ENCODE measurements around the gene MAPRE2.

The MAPRE2 gene

DNA sequence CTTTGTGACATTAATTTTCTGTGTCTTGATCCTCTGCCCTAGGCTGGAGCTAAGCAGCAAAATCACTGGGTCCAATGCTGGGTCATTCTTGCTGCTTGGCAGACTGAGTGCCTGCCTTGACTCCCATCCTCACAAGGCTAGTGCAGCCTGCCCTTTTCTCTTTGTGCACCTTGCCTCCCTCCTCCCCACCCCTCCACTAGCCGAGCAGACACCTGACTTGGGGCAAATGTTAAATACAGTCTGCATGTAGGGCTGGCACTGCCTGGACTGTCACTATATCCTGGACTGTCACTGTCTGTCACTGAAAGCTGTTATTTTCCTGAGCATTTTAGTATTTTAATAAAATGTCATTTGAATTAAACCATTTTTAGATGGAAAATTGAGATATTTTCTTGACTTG, 33.4 kb downstream of the MAPRE2 start:
- Histone ChIP-seq H3K36me3 (ENCODE audit: control insufficient read depth, insufficient read depth, low read length) (peaks cover 14% of the 10 kb centered on the region), H3K4me3 (ENCODE audit: insufficient read depth, low read depth, low read length, poor library complexity, severe bottlenecking) (no peak overlapping the region), H3K9me3 (ENCODE audit: control insufficient read depth, low read length) (no peaks in the 10 kb centered on the region), H3K4me1 (ENCODE audit: control insufficient read depth, insufficient read depth, low read length, poor library complexity, severe bottlenecking) (no peaks in the 10 kb centered on the region), H3K27me3 (replicated peaks; ENCODE audit: control insufficient read depth, insufficient read depth, low read length, poor library complexity, severe bottlenecking) (no peaks in the 10 kb centered on the region), H3K27ac (ENCODE audit: insufficient read depth, low read length, poor library complexity, severe bottlenecking) (no peak overlapping the region)
- DNase-seq, result no peak

DNA sequence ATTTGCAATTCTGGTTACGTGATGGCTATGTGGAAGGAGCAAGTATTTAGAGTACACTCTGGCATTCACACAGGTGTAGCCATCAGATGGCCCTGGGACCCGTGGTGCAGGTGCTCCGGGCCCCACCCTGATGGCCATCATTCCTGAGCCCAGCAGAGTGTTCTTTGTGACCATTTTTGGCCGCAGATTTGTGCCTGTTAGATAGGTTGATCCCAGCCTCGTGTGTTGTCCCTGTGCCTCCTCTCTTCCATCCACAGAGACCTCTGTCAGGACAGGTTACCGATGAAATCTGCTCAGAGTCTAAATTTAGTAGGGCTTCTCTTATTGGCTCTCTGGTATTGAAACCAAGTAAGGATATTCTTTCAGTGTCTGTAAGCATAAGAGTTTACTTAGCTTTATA, 33.9 kb downstream of the MAPRE2 start:
- Histone ChIP-seq H3K36me3 (ENCODE audit: control insufficient read depth, insufficient read depth, low read length) (peaks cover 13% of the 10 kb centered on the region), H3K4me1 (ENCODE audit: control insufficient read depth, insufficient read depth, low read length, poor library complexity, severe bottlenecking) (no peaks in the 10 kb centered on the region)
- DNase-seq, result no peak

DNA sequence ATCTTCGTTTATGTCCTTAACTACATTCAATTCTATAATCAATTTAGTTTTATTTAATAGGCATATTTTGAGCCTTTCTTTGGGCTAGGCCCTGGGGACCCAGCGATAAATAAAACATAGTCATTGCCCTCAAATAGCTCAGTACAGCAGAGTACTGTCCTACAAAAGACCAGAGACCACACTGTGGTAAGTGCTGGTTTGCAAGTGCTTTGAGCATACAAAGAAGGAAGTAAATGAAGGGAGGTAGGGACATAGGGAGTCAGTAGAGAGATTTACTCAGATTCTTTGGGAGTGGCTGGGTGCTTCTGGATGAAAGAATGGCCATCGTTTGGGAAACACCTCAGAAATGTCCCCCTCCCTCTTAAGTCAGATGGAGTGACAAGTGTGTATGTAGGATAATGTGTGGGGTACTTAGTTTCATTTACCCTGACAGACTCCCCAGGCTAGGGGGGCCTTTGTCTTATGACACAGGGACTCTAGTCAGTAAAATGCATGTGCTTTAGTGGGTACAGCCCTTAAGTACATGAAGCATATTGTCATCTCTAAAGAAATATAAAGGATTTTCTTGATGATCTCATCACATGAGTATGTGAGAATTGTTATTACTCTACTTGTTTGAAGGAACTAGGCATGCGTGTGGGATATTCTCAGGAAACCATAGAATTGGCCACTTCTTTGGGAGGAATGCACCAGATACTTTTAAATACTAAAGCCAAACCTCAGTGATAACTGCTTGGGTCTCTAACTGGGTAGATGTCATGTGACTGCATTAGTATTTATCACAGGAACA, 35.1 kb downstream of the MAPRE2 start:
- no peak overlapping the region for H3K4me3 ChIP-seq (ENCODE audit: insufficient read depth, low read depth, low read length, poor library complexity, severe bottlenecking)
- H3K4me1 ChIP-seq (ENCODE audit: control insufficient read depth, insufficient read depth, low read length, poor library complexity, severe bottlenecking), result no peaks in the 10 kb centered on the region
- peaks cover 5% of the 10 kb centered on the region for H3K36me3 ChIP-seq (ENCODE audit: control insufficient read depth, insufficient read depth, low read length)
- no peaks in the 10 kb centered on the region for H3K27me3 ChIP-seq (replicated peaks; ENCODE audit: control insufficient read depth, insufficient read depth, low read length, poor library complexity, severe bottlenecking)
- no peaks in the 10 kb centered on the region for H3K9me3 ChIP-seq (ENCODE audit: control insufficient read depth, low read length)
- no peak overlapping the region for H3K27ac ChIP-seq (ENCODE audit: insufficient read depth, low read length, poor library complexity, severe bottlenecking)
- no peak for DNase-seq

More for the DNA sequence above, 33.9 kb downstream of the MAPRE2 start:
- Histone ChIP-seq H3K9me3 (ENCODE audit: control insufficient read depth, low read length) (no peaks in the 10 kb centered on the region), H3K4me3 (ENCODE audit: insufficient read depth, low read depth, low read length, poor library complexity, severe bottlenecking) (no peak overlapping the region), H3K27ac (ENCODE audit: insufficient read depth, low read length, poor library complexity, severe bottlenecking) (no peak overlapping the region), H3K27me3 (replicated peaks; ENCODE audit: control insufficient read depth, insufficient read depth, low read length, poor library complexity, severe bottlenecking) (no peaks in the 10 kb centered on the region)

DNA sequence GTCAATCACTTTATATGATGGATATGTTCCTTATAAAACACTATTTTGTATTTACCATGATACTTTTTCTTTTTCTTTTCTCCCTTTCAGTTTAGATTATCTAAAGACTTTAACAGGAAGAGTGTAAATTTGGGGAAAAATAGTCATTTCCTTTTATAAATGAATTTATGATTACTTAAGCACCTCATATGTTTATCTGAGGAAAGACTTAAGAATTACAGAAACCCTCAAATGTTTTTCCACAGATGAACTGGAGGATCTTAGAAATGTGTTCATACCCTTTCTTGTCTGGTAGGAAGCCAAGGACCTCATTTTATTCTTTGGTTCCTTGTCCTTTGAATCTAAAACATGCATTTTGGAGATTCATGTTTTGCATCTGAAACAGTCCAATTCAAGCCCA, 36.7 kb downstream of the MAPRE2 start:
- Histone ChIP-seq H3K4me1 (ENCODE audit: control insufficient read depth, insufficient read depth, low read length, poor library complexity, severe bottlenecking) (no peaks in the 10 kb centered on the region), H3K4me3 (ENCODE audit: insufficient read depth, low read depth, low read length, poor library complexity, severe bottlenecking) (no peak overlapping the region), H3K27me3 (replicated peaks; ENCODE audit: control insufficient read depth, insufficient read depth, low read length, poor library complexity, severe bottlenecking) (no peaks in the 10 kb centered on the region), H3K27ac (ENCODE audit: insufficient read depth, low read length, poor library complexity, severe bottlenecking) (no peak overlapping the region), H3K36me3 (ENCODE audit: control insufficient read depth, insufficient read depth, low read length) (peaks cover 5% of the 10 kb centered on the region), H3K9me3 (ENCODE audit: control insufficient read depth, low read length) (no peaks in the 10 kb centered on the region)
- DNase-seq, result no peak

DNA sequence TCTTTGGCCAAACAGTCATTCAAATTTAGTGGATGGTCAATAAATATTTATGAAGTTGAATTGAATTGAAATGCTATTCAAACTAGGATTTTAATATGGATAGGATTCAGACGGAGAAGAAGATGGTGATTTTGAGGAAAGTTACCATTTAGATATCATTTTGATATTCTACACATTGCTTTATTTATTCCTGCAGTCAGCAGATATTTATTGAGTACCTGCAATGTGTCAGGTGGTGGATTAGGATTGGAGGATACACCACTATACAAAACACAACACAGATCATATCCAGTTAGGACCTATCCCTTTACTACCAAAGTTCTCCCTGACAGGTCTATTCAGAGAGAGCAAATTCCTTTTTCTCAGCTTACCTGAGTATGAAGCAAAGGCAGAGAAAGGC, 38.8 kb downstream of the MAPRE2 start:
- no peaks in the 10 kb centered on the region for H3K27me3 ChIP-seq (replicated peaks; ENCODE audit: control insufficient read depth, insufficient read depth, low read length, poor library complexity, severe bottlenecking)
- H3K27ac ChIP-seq (ENCODE audit: insufficient read depth, low read length, poor library complexity, severe bottlenecking), result no peak overlapping the region
- H3K4me3 ChIP-seq (ENCODE audit: insufficient read depth, low read depth, low read length, poor library complexity, severe bottlenecking), result no peak overlapping the region

DNA sequence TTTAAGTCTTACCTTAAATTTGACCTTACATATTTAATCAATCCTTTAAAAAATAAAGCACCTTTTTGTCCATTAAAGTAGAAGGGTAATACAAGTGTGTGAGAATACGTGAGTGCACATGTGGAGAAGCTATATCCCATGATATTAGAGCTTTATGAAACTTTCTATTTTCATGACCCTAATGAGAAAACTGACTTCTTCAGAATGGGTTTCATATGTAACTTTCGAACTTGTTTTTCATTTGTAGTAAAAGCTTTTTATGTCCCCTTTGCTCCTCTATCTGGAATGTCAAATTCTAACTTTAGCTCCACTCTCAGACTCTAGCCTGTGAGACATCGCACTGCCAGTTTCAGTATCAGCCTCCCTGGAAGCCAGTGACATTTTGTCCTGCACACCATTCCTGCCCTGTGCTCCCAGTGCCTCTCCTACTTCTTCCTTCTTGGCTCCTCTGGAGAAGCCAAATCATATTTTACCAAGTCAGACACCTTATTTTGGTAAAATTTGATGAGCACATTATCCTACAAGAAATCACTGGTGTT, 42.0 kb downstream of the MAPRE2 start:
- Histone ChIP-seq H3K27me3 (replicated peaks; ENCODE audit: control insufficient read depth, insufficient read depth, low read length, poor library complexity, severe bottlenecking) (no peaks in the 10 kb centered on the region), H3K4me3 (ENCODE audit: insufficient read depth, low read depth, low read length, poor library complexity, severe bottlenecking) (no peak overlapping the region), H3K4me1 (ENCODE audit: control insufficient read depth, insufficient read depth, low read length, poor library complexity, severe bottlenecking) (no peaks in the 10 kb centered on the region), H3K36me3 (ENCODE audit: control insufficient read depth, insufficient read depth, low read length) (peaks cover 3% of the 10 kb centered on the region), H3K27ac (ENCODE audit: insufficient read depth, low read length, poor library complexity, severe bottlenecking) (no peak overlapping the region), H3K9me3 (ENCODE audit: control insufficient read depth, low read length) (no peaks in the 10 kb centered on the region)
- DNase-seq, result no peak

More for the DNA sequence above, 38.8 kb downstream of the MAPRE2 start:
- Histone ChIP-seq H3K4me1 (ENCODE audit: control insufficient read depth, insufficient read depth, low read length, poor library complexity, severe bottlenecking) (no peaks in the 10 kb centered on the region), H3K36me3 (ENCODE audit: control insufficient read depth, insufficient read depth, low read length) (peaks cover 5% of the 10 kb centered on the region), H3K9me3 (ENCODE audit: control insufficient read depth, low read length) (no peaks in the 10 kb centered on the region)
- no peak for DNase-seq

DNA sequence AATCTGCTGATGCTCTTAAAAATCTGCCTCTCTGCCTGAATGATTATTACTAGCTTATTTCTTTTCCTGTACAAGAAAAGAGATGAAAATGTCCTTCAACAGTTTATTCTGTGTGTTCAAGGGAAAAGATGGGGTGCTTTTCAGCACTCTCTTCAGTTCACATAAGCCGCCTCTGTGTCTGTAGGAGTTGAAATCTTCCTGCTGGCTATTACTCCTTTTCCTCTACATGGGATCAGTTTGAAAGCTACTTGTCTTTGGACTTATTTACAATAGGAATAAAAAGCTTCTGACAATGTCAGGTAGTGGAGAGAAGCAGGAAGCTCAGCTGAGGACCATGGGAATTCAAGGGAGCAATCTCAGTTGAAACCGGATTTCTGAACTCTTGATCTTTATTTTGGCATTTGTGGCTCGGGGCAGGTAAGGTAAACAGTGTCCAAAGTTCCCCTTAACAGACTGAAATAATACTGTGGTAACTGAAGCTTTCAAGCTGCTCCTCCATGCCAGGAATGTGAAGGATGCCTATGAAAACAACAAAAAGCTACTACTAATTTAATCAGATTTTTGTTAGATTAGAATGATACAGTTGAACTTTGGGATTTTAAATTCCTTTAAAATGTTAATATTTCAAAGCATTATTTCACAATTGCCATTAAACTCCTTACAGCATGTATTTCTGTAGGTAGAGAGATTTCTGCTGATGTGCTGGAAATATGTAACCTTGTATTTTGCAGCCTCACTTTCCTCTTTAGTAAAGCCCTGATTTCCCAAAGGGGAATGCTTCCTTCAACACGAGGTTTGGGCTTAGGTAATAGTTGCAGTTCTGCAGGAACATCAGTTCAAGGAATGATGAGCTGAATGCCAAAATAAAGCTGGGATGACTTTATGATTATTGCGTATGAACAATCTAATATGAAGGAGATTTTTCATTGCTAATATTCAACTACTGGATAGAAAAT, 43.6 kb downstream of the MAPRE2 start:
- Histone ChIP-seq H3K4me1 (ENCODE audit: control insufficient read depth, insufficient read depth, low read length, poor library complexity, severe bottlenecking) (no peaks in the 10 kb centered on the region), H3K27ac (ENCODE audit: insufficient read depth, low read length, poor library complexity, severe bottlenecking) (no peak overlapping the region), H3K9me3 (ENCODE audit: control insufficient read depth, low read length) (no peaks in the 10 kb centered on the region), H3K4me3 (ENCODE audit: insufficient read depth, low read depth, low read length, poor library complexity, severe bottlenecking) (no peak overlapping the region), H3K27me3 (replicated peaks; ENCODE audit: control insufficient read depth, insufficient read depth, low read length, poor library complexity, severe bottlenecking) (no peaks in the 10 kb centered on the region), H3K36me3 (ENCODE audit: control insufficient read depth, insufficient read depth, low read length) (no peaks in the 10 kb centered on the region)
- DNase-seq, result no peak

DNA sequence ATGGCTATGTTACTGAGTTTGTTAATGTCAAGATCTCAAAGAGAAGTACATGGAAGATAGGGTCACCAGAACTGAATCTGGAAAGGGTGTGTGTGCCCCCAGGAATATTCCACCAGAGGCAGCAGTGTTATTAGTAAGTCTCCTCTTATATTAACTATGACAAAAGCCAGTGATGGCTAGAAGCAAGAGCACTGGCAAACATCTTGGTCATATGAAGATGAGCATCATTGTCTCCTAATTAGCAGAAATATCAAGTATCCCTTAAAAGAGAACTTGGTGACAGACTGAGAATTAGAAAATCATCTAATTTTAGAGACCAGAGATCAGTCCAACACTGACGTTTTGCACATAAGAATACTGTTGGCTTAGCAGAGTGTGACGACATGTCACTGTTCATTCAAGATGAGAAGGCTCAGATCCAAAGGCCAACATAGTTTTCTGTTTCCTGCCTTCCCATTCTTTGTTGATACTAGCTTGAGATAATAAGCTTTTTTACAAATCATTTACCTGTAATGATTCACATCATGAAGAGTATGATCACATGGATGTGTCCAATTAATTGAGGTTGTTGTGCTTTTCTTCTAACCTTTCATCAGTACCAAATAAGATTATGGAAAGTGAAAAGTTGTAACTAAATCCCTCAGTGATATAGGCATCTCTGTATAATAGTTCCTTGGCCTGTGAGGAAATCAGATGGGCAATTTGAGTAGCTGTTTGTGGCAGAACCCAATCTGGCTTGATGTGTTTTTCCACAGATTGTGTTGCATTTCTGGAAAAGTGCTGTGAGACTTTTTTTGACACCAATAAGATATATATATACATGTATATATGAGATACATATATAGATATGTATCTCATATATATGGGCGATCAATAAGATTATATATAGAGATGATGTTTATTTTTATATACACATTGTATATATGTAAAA, 44.5 kb downstream of the MAPRE2 start:
- H3K4me3 ChIP-seq (ENCODE audit: insufficient read depth, low read depth, low read length, poor library complexity, severe bottlenecking), result no peak overlapping the region
- no peaks in the 10 kb centered on the region for H3K4me1 ChIP-seq (ENCODE audit: control insufficient read depth, insufficient read depth, low read length, poor library complexity, severe bottlenecking)
- H3K27me3 ChIP-seq (replicated peaks; ENCODE audit: control insufficient read depth, insufficient read depth, low read length, poor library complexity, severe bottlenecking), result no peaks in the 10 kb centered on the region
- no peak overlapping the region for H3K27ac ChIP-seq (ENCODE audit: insufficient read depth, low read length, poor library complexity, severe bottlenecking)
- no peak for DNase-seq
- H3K36me3 ChIP-seq (ENCODE audit: control insufficient read depth, insufficient read depth, low read length), result no peaks in the 10 kb centered on the region
- H3K9me3 ChIP-seq (ENCODE audit: control insufficient read depth, low read length), result no peaks in the 10 kb centered on the region

DNA sequence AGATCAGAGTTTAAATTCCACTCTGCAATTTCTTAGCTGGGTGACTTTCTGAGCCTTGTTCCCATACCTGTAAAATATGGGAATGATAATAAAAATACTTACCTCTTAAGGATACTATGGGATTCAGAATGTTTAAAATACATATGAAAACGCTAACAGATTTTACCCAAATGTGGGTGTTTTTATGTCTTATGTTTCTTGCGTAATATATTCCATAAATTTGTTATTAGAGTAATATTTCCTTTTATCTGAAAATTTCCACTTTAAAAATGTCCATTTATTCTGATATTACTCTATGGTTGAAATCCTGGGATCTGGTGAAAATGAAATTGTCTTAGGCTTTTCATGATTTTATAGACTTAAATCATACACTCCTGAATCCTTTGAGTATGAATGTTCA, 45.5 kb downstream of the MAPRE2 start:
- no peaks in the 10 kb centered on the region for H3K4me1 ChIP-seq (ENCODE audit: control insufficient read depth, insufficient read depth, low read length, poor library complexity, severe bottlenecking)
- H3K36me3 ChIP-seq (ENCODE audit: control insufficient read depth, insufficient read depth, low read length), result no peaks in the 10 kb centered on the region
- no peak for DNase-seq
- H3K27ac ChIP-seq (ENCODE audit: insufficient read depth, low read length, poor library complexity, severe bottlenecking), result no peak overlapping the region
- no peak overlapping the region for H3K4me3 ChIP-seq (ENCODE audit: insufficient read depth, low read depth, low read length, poor library complexity, severe bottlenecking)
- H3K9me3 ChIP-seq (ENCODE audit: control insufficient read depth, low read length), result no peaks in the 10 kb centered on the region
- no peaks in the 10 kb centered on the region for H3K27me3 ChIP-seq (replicated peaks; ENCODE audit: control insufficient read depth, insufficient read depth, low read length, poor library complexity, severe bottlenecking)

Data from effector memory CD4-positive, alpha-beta T cell (primary cell).